Measurements from ENCODE around the gene AIF1. TPM values are rescaled to one million over a fixed set of nuclear protein-coding genes. Genes with fewer than 3 reads are reported as not detected.
A peak's percentile ranks its signal among the peaks of the same experiment; 100 is the strongest.

AIF1 gene
- total RNA-seq, 1 donor from 2014 or later = 3.8 TPM

GRCh38 chr6:31660381-31661261 lies 45.6 kb downstream of the AIF1 start, which contains the start of gene C6orf47:
TSS of gene C6orf47 (minus strand) at chr6:31660778. CDS start at chr6:31659947, 831 bp downstream.
- H3K36me3 Mint-ChIP-seq = peaks cover 27% of the 10 kb centered on the region
- peak within 1 kb of the TSS; percentile 90 for H3K27ac Mint-ChIP-seq
- H3K4me3 Mint-ChIP-seq = peak within 1 kb of the TSS; percentile 93
- H3K4me1 Mint-ChIP-seq (ENCODE audit: unreplicated experiment) = peaks cover 53% of the 10 kb centered on the region
- TF ChIP-seq CTCF (conservative IDR thresholded peaks at IDR 0.05) = no peak
- DNase-seq (ENCODE audit: extremely low spot score, unreplicated experiment) = peak; percentile 84
- no peaks in the 10 kb centered on the region for H3K27me3 Mint-ChIP-seq
- H3K9me3 Mint-ChIP-seq = no peaks in the 10 kb centered on the region

GRCh38 chr6:31661262-31662123 lies 46.5 kb downstream of the AIF1 start:
- peaks cover 21% of the 10 kb centered on the region for H3K36me3 Mint-ChIP-seq
- peak overlapping the region; percentile 89 for H3K27ac Mint-ChIP-seq
- H3K4me1 Mint-ChIP-seq (ENCODE audit: unreplicated experiment) = peaks cover 55% of the 10 kb centered on the region
- H3K9me3 Mint-ChIP-seq = no peaks in the 10 kb centered on the region
- peak overlapping the region; percentile 93 for H3K4me3 Mint-ChIP-seq
- DNase-seq (ENCODE audit: extremely low spot score, unreplicated experiment) = no peak
- TF ChIP-seq CTCF (conservative IDR thresholded peaks at IDR 0.05) = no peak
- no peaks in the 10 kb centered on the region for H3K27me3 Mint-ChIP-seq

- no peaks in the 10 kb centered on the region for H3K9me3 Mint-ChIP-seq
- H3K4me3 Mint-ChIP-seq = peak overlapping the region; percentile 47
- no peaks in the 10 kb centered on the region for H3K27me3 Mint-ChIP-seq
- TF ChIP-seq CTCF (conservative IDR thresholded peaks at IDR 0.05) = no peak
- H3K27ac Mint-ChIP-seq = no peak overlapping the region
- DNase-seq (ENCODE audit: extremely low spot score, unreplicated experiment) = no peak
- peaks cover 59% of the 10 kb centered on the region for H3K4me1 Mint-ChIP-seq (ENCODE audit: unreplicated experiment)
- H3K36me3 Mint-ChIP-seq = peaks cover 20% of the 10 kb centered on the region
Measured at GRCh38 chr6:31662124-31662723, 47.2 kb downstream of the AIF1 start.

GRCh38 chr6:31663126-31663960 lies 48.3 kb downstream of the AIF1 start:
- no peak for TF ChIP-seq CTCF (conservative IDR thresholded peaks at IDR 0.05)
- Mint-ChIP-seq H3K9me3 (no peaks in the 10 kb centered on the region), H3K36me3 (peaks cover 18% of the 10 kb centered on the region), H3K4me3 (peak overlapping the region; percentile 99), H3K27ac (peak overlapping the region; percentile 99), H3K27me3 (no peaks in the 10 kb centered on the region), H3K4me1 (ENCODE audit: unreplicated experiment) (peaks cover 58% of the 10 kb centered on the region)
- DNase-seq (ENCODE audit: extremely low spot score, unreplicated experiment) = no peak

Measured in type B pancreatic cell (in vitro differentiated cells).